ENCODE data around the gene UBL4B.

The UBL4B gene

DNA sequence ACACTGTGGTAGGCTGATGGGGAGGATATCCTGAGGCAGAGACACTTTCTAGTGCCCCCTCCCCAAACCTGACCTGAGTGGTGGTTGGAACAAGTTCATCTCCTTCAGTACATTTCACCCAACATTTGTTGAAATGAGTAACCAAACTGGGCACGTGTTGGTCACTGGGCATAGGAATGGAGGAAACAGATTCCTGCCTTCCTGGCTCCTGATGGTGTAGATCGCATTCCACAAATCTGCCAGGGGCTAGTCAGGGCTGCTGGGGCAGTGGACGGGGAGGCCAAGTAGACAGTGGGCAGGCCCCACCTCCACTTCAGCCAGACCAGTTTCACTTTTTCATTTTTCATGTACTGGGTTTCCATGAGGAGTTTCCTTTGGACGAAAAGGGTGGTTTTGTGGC is 25.3 kb upstream of the UBL4B start:
- DNase-seq, result no peak

- peak; percentile 75 to 76 for DNase-seq
Observed at GRCh38 chr1:110087812-110088738, 24.2 kb upstream of the UBL4B start.

DNA sequence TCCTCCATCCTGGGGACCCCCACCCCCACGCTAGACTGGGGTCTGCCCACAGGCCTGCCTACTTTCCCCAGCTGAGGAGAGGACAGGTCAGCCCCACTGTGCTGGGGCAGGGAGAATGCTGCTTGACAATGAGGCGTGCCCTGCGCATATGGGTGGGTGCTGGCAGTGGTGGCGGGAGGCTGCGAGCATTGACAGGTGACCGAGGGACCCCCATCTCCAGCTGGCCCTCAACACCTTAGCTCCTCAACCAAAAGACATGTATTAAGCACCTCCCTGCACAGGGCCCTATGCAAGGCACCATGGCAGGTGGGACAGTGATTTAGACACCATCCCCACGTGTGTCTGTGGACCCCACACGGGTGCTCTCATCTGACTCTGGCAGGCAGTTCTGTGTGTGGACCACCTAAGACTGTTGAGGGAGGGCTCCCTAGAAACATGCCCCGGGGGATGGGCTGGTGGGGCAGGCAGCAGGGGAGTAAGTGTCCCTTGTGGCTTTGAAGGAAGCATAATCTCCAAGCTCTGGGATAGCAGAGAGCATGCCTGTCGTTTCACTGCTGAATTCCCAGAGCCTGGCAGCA is 23.4 kb upstream of the UBL4B start:
- DNase-seq, result no peak

- no peak for DNase-seq
Observed at GRCh38 chr1:110089561-110090275, 22.5 kb upstream of the UBL4B start.

DNA sequence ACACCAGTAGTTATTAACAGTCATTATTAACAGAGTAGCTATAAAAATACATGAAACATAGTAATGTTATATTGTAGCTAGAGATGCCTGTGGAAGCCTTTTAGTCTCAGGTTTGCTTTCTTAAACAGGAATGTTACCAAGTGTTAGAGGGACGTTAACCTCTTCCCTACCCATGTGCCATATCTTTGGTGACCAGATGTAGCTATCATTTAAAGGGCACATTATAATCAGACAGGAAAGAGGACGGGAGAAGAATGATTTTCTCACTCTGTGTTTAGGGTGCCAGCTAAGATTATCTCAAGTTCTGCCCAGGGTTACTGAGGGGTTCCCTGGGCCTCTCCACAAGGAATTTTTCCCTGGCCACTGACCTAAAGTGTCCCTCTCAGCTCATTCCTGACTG is 20.9 kb upstream of the UBL4B start:
- no peak for DNase-seq

- DNase-seq, result no peak
Observed at GRCh38 chr1:110091791-110092190, 20.5 kb upstream of the UBL4B start.

DNA sequence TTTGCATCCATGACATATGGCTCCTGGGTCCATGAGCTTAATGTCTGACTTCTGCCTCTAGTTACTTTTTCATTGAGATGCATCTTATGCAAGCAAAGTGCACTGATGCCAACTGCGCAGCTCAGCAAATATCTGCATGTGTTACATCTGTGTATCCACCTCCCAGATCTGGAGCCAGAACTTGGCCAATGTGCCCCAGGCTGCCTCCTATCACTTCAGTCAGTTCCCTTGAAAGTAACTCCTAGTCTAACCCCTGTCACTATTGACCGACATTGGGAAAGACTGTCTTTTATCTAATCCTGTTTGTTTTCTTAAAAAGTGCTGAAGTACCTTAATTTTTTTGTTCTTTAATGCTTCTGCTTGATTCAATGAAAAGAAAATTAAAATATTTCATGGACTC is 19.3 kb upstream of the UBL4B start:
- DNase-seq, result no peak

DNA sequence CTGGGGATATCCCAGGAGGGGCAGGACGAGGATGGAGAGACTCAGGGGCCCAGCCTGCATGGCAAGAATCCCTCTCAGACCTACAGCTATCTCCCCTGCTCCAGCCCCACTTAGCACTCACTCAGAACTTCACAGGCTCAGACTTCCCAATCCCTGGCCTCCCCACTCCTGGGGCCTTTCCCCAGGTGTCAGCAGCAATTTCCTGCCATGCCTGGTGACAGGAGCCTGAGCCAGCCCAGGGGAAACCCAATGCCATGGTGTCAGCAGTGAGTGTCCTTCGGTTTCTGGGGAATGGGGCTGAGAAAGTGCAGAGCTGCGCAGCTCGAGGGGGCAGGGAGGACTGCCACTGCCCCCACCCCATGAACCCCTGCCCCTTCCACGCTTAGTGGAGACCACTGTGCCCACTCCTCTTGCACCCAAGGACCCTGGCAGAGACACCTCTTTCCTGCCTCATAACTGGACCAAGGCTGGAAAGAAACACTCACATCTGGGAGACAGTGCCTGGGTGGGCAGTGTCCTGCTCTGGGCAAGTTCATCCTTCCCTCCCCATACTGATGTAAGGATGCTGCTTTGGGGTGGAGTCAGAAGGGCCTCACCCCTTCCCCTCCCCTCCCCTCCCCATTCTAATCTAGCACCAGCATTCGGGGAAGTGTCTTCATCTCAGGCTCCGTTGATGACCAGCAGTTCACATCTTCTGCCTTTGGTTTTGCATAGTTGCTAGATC is 17.1 kb upstream of the UBL4B start:
- DNase-seq, result no peak

- no peak for DNase-seq
Observed at GRCh38 chr1:110097507-110098221, 14.6 kb upstream of the UBL4B start.

- no peak for DNase-seq
Observed at GRCh38 chr1:110098222-110099026, 13.8 kb upstream of the UBL4B start.

- DNase-seq, result no peak
Observed at GRCh38 chr1:110100335-110100734, 11.9 kb upstream of the UBL4B start.

GRCh38 chr1:110102081-110102480 is 10.2 kb upstream of the UBL4B start:
- DNase-seq, result peak; percentile 77 to 78

- DNase-seq, result peak; percentile 67 to 74
Observed at GRCh38 chr1:110106013-110106941, 6.0 kb upstream of the UBL4B start.

DNA sequence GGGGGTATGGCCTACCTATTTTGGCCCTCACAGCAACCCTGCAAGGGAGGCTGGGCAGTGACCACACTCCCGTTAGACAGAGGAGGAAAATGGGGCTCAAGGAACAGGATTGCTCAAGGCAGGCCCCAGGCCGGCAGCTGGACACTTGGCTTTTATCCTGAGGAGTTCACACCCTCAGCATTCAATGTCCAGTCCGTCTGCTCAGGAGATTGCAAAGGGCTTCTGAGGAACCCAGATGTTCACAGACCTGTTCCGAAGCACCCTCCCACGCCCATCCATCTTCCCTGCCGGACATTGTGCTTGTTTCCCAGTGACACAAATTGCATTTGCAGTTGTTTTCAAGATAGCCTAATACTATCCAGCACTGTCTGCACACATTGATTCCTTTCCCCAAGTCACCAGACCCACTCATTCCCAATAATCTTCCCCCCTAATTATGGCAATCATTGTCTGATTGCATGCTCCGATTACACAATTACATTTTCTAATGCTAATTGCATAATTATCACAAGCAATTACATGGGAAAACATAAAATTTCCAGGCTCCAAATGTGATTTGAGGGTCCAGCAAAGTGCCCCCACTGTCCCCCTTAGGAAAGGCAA is 4.3 kb upstream of the UBL4B start:
- DNase-seq, result no peak

- no peak for DNase-seq
Observed at GRCh38 chr1:110111081-110111480, 1.2 kb upstream of the UBL4B start.

DNA sequence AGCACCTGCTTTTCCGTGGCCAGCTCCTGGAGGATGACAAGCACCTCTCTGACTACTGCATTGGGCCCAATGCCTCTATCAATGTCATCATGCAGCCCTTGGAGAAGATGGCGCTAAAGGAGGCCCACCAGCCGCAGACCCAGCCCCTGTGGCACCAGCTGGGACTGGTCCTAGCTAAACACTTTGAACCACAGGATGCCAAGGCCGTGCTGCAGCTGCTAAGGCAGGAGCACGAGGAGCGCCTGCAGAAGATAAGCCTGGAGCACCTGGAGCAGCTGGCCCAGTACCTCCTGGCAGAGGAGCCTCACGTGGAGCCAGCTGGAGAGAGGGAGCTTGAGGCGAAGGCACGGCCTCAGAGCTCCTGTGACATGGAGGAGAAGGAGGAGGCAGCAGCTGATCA is 413 bp downstream of the UBL4B start:
- no peak for DNase-seq

- no peak for DNase-seq
Observed at GRCh38 chr1:110113551-110113950, 1.3 kb downstream of the UBL4B start.

- no peak for DNase-seq
Observed at GRCh38 chr1:110114173-110114572, 1.9 kb downstream of the UBL4B start.

- no peak for DNase-seq
Observed at GRCh38 chr1:110114784-110115183, 2.5 kb downstream of the UBL4B start.
